HG03066 (cell line): ENCODE measurements around the gene RBM33.
"Not testable (repeated sequence)": the region's sequence is repeated elsewhere in the genome, so short reads cannot be mapped to it uniquely, and the experiment has no call there.

ENCODE experiments used
- ATAC-seq: cut with Tn5 transposase; IDR thresholded peaks from one replicate; pipeline ENCODE4 v1.9.1; 2021; ENCODE audit warnings: low read depth; ENCODE audit not compliant: unreplicated experiment

RBM33 gene

GRCh38 chr7:155685791-155686160 is 41.3 kb downstream of the RBM33 start:
- no peak for ATAC-seq

- ATAC-seq = not testable (repeated sequence)
Measured at GRCh38 chr7:155686620-155687324, 42.3 kb downstream of the RBM33 start.

- not testable (repeated sequence) for ATAC-seq
Measured at GRCh38 chr7:155688237-155688636, 43.8 kb downstream of the RBM33 start.

GRCh38 chr7:155690655-155691054 is 46.2 kb downstream of the RBM33 start:
- ATAC-seq = not testable (repeated sequence)

GRCh38 chr7:155692317-155692716 is 47.9 kb downstream of the RBM33 start:
- ATAC-seq = no peak

GRCh38 chr7:155693826-155694225 is 49.4 kb downstream of the RBM33 start:
- ATAC-seq = no peak

GRCh38 chr7:155694851-155695250 is 50.4 kb downstream of the RBM33 start:
- ATAC-seq = no peak

GRCh38 chr7:155696747-155697146 is 52.3 kb downstream of the RBM33 start:
- ATAC-seq = no peak

- no peak for ATAC-seq
Measured at GRCh38 chr7:155698633-155699032, 54.2 kb downstream of the RBM33 start.

GRCh38 chr7:155699180-155699579 is 54.7 kb downstream of the RBM33 start:
- ATAC-seq = no peak

- ATAC-seq = no peak
Measured at GRCh38 chr7:155700847-155701246, 56.4 kb downstream of the RBM33 start.

GRCh38 chr7:155701972-155702544 is 57.6 kb downstream of the RBM33 start:
- no peak for ATAC-seq

GRCh38 chr7:155702616-155703015 is 58.2 kb downstream of the RBM33 start:
- no peak for ATAC-seq

- ATAC-seq = no peak
Measured at GRCh38 chr7:155705623-155706360, 61.3 kb downstream of the RBM33 start.

GRCh38 chr7:155706376-155706775 is 61.9 kb downstream of the RBM33 start:
- ATAC-seq = no peak

- no peak for ATAC-seq
Measured at GRCh38 chr7:155709453-155709852, 65.0 kb downstream of the RBM33 start.

GRCh38 chr7:155710031-155710430 is 65.6 kb downstream of the RBM33 start:
- ATAC-seq = peak; percentile 9

- ATAC-seq = peak; percentile 43
Measured at GRCh38 chr7:155710530-155710929, 66.1 kb downstream of the RBM33 start.

- no peak for ATAC-seq
Measured at GRCh38 chr7:155711081-155711480, 66.6 kb downstream of the RBM33 start.

- ATAC-seq = no peak
Measured at GRCh38 chr7:155713384-155713783, 68.9 kb downstream of the RBM33 start.

GRCh38 chr7:155714702-155715101 is 70.2 kb downstream of the RBM33 start:
- ATAC-seq = no peak
